MG63 (cell line): ENCODE results near the gene TRIM72. TPM values are rescaled to one million over a fixed set of nuclear protein-coding genes. Genes with fewer than 3 reads are reported as not detected.
"Not testable (repeated sequence)": the region's sequence is repeated elsewhere in the genome, so short reads cannot be mapped to it uniquely, and the experiment has no call there.

Experiments
- DNase-seq: peaks from one replicate; pipeline ENCODE4 v3.0.0-alpha.2; 2020
- H3K27me3 ChIP-seq: fragments of 250-450 bp; sonication (Bioruptor Pico); 2 replicates; pipeline ENCODE4 v1.5.1; 2020; ENCODE audit warnings: mild to moderate bottlenecking, moderate library complexity
- H3K36me3 ChIP-seq: fragments of 250-450 bp; sonication (Bioruptor Pico); 2 replicates; pipeline ENCODE4 v1.5.1; 2020; ENCODE audit warnings: mild to moderate bottlenecking, moderate library complexity
- H3K4me3 ChIP-seq: fragments of 250-450 bp; sonication (Bioruptor Pico); 2 replicates; pipeline ENCODE4 v1.5.1; 2020; ENCODE audit warnings: mild to moderate bottlenecking, moderate library complexity
- H3K9me3 ChIP-seq: fragments of 250-450 bp; sonication (Bioruptor Pico); 2 replicates; pipeline ENCODE4 v1.5.1; 2020; ENCODE audit warnings: mild to moderate bottlenecking, moderate library complexity
- total RNA-seq: library from RNA; depleted of rRNA; stranded (reverse); fragments of >200 nt; shearing (Covaris generic); gene quantifications from 2 replicates; pipeline ENCODE4 v1.2.3, GENCODE V29; 2014; ENCODE audit warnings: low replicate concordance

The TRIM72 gene
- total RNA-seq, 1 experiment from 2014 or later, result not detected

GRCh38 chr16:31188450-31189411 is 25.2 kb upstream of the TRIM72 start:
- no peak for DNase-seq
- Histone ChIP-seq H3K4me3 (no peak overlapping the region), H3K9me3 (no peaks in the 10 kb centered on the region), H3K36me3 (peaks cover 100% of the 10 kb centered on the region), H3K27me3 (no peaks in the 10 kb centered on the region)

GRCh38 chr16:31189412-31189778 is 24.5 kb upstream of the TRIM72 start:
- H3K4me3 ChIP-seq, result no peak overlapping the region
- peaks cover 100% of the 10 kb centered on the region for H3K36me3 ChIP-seq
- no peak for DNase-seq
- no peaks in the 10 kb centered on the region for H3K27me3 ChIP-seq
- no peaks in the 10 kb centered on the region for H3K9me3 ChIP-seq

GRCh38 chr16:31190061-31190460 is 23.9 kb upstream of the TRIM72 start:
- H3K36me3 ChIP-seq, result peaks cover 100% of the 10 kb centered on the region
- no peak for DNase-seq
- no peaks in the 10 kb centered on the region for H3K9me3 ChIP-seq
- no peak overlapping the region for H3K4me3 ChIP-seq
- H3K27me3 ChIP-seq, result no peaks in the 10 kb centered on the region

GRCh38 chr16:31190818-31191444 is 23.0 kb upstream of the TRIM72 start:
- no peak overlapping the region for H3K4me3 ChIP-seq
- no peak for DNase-seq

GRCh38 chr16:31191697-31192428 is 22.1 kb upstream of the TRIM72 start:
- DNase-seq, result no peak
- Histone ChIP-seq H3K9me3 (no peaks in the 10 kb centered on the region), H3K27me3 (no peaks in the 10 kb centered on the region), H3K4me3 (no peak overlapping the region), H3K36me3 (peaks cover 100% of the 10 kb centered on the region)

More at GRCh38 chr16:31190818-31191444, 23.0 kb upstream of the TRIM72 start:
- Histone ChIP-seq H3K9me3 (no peaks in the 10 kb centered on the region), H3K27me3 (no peaks in the 10 kb centered on the region), H3K36me3 (peaks cover 100% of the 10 kb centered on the region)

- no peak for DNase-seq
- peaks cover 98% of the 10 kb centered on the region for H3K36me3 ChIP-seq
- no peaks in the 10 kb centered on the region for H3K9me3 ChIP-seq
- no peaks in the 10 kb centered on the region for H3K27me3 ChIP-seq
- no peak overlapping the region for H3K4me3 ChIP-seq
Measured at GRCh38 chr16:31192856-31193642, 20.9 kb upstream of the TRIM72 start.

GRCh38 chr16:31193874-31194273 is 20.0 kb upstream of the TRIM72 start:
- Histone ChIP-seq H3K9me3 (no peaks in the 10 kb centered on the region), H3K4me3 (no peak overlapping the region), H3K27me3 (no peaks in the 10 kb centered on the region), H3K36me3 (peaks cover 96% of the 10 kb centered on the region)
- DNase-seq, result no peak

GRCh38 chr16:31194898-31195297 is 19.0 kb upstream of the TRIM72 start:
- H3K36me3 ChIP-seq, result peaks cover 96% of the 10 kb centered on the region
- H3K27me3 ChIP-seq, result no peaks in the 10 kb centered on the region
- H3K4me3 ChIP-seq, result no peak overlapping the region
- H3K9me3 ChIP-seq, result no peaks in the 10 kb centered on the region
- no peak for DNase-seq

- peaks cover 93% of the 10 kb centered on the region for H3K36me3 ChIP-seq
- H3K9me3 ChIP-seq, H3K27me3 ChIP-seq, H3K4me3 ChIP-seq, DNase-seq: not testable (repeated sequence)
Measured at GRCh38 chr16:31195861-31196260, 18.1 kb upstream of the TRIM72 start.

GRCh38 chr16:31196324-31197088 is 17.4 kb upstream of the TRIM72 start:
- no peak for DNase-seq
- Histone ChIP-seq H3K4me3 (no peak overlapping the region), H3K27me3 (no peaks in the 10 kb centered on the region), H3K9me3 (no peaks in the 10 kb centered on the region), H3K36me3 (peaks cover 91% of the 10 kb centered on the region)

- Histone ChIP-seq H3K4me3 (no peak overlapping the region), H3K27me3 (no peaks in the 10 kb centered on the region), H3K36me3 (peaks cover 72% of the 10 kb centered on the region), H3K9me3 (no peaks in the 10 kb centered on the region)
- no peak for DNase-seq
Measured at GRCh38 chr16:31198207-31198882, 15.6 kb upstream of the TRIM72 start.

GRCh38 chr16:31199430-31200041 is 14.4 kb upstream of the TRIM72 start:
- H3K9me3 ChIP-seq, result no peaks in the 10 kb centered on the region
- H3K27me3 ChIP-seq, result no peaks in the 10 kb centered on the region
- no peak overlapping the region for H3K4me3 ChIP-seq
- peaks cover 61% of the 10 kb centered on the region for H3K36me3 ChIP-seq
- no peak for DNase-seq

- not testable (repeated sequence) for DNase-seq, H3K27me3 ChIP-seq, H3K9me3 ChIP-seq, H3K4me3 ChIP-seq
- H3K36me3 ChIP-seq, result peaks cover 55% of the 10 kb centered on the region
Measured at GRCh38 chr16:31200111-31200510, 13.8 kb upstream of the TRIM72 start.

- Histone ChIP-seq H3K36me3 (peaks cover 46% of the 10 kb centered on the region), H3K27me3 (no peaks in the 10 kb centered on the region), H3K9me3 (no peaks in the 10 kb centered on the region), H3K4me3 (no peak overlapping the region)
- DNase-seq, result peak; percentile 34
Measured at GRCh38 chr16:31200821-31201568, 12.9 kb upstream of the TRIM72 start.
